HepG2 (cell line): ENCODE data around the gene POLR3GL. TPM values are rescaled to one million over a fixed set of nuclear protein-coding genes. Genes with fewer than 3 reads are reported as not detected.

Experiments used
- ADNP ChIP-seq: sonication (generic); formaldehyde crosslinking; IDR thresholded peaks from 2 replicates; pipeline ENCODE4 v1.4.0; 2020; ENCODE audit warnings: missing genetic modification reagents
- BCL6 ChIP-seq: IDR thresholded peaks from 2 replicates; pipeline ENCODE4 v1.6.1; 2016; ENCODE audit warnings: missing genetic modification reagents, missing compliant biosample characterization
- CENPX ChIP-seq: sonication (generic); formaldehyde crosslinking; IDR thresholded peaks from 2 replicates; pipeline ENCODE4 v1.9.0; 2021; ENCODE audit warnings: mild to moderate bottlenecking, missing genetic modification reagents, moderate library complexity
- MEIS1 ChIP-seq: sonication (generic); formaldehyde crosslinking; IDR thresholded peaks from 2 replicates; pipeline ENCODE4 v1.9.0; 2021; ENCODE audit warnings: mild to moderate bottlenecking, missing genetic modification reagents, moderate library complexity, borderline replicate concordance
- NFE2 ChIP-seq: sonication (generic); formaldehyde crosslinking; IDR thresholded peaks from 2 replicates; pipeline ENCODE4 v1.4.0; 2020; ENCODE audit warnings: missing genetic modification reagents
- NR3C1 ChIP-seq: sonication (generic); formaldehyde crosslinking; IDR thresholded peaks from 2 replicates; pipeline ENCODE4 v1.4.0; 2020; ENCODE audit warnings: missing genetic modification reagents
- POLR2A ChIP-seq, 2 experiments: IDR thresholded peaks; 2 replicates each; pipeline ENCODE4 v1.6.1; 2011; ENCODE audit warnings: low read depth in 2 of 2, low read length in 2 of 2, mild to moderate bottlenecking in 1 of 2, moderate library complexity in 1 of 2; ENCODE audit not compliant: insufficient read depth in 1 of 2
- POLR2AphosphoS5 ChIP-seq: IDR thresholded peaks from 2 replicates; pipeline ENCODE4 v1.6.1; 2012; ENCODE audit warnings: low read depth, low read length
- RCOR2 ChIP-seq: IDR thresholded peaks from 2 replicates; pipeline ENCODE4 v1.6.1; 2016; ENCODE audit warnings: missing biosample characterization, missing genetic modification reagents
- SALL2 ChIP-seq: sonication (generic); formaldehyde crosslinking; IDR thresholded peaks from 2 replicates; pipeline ENCODE4 v1.8.1; 2023; ENCODE audit warnings: mild to moderate bottlenecking, missing genetic modification reagents, inconsistent platforms
- SIX1 ChIP-seq: sonication (generic); formaldehyde crosslinking; IDR thresholded peaks from 2 replicates; pipeline ENCODE4 v1.4.0; 2020; ENCODE audit warnings: missing genetic modification reagents, borderline replicate concordance
- SRF ChIP-seq: IDR thresholded peaks from 2 replicates; pipeline ENCODE4 v1.6.1; 2011; ENCODE audit warnings: mild to moderate bottlenecking, low read depth, low read length, moderate library complexity
- SYNCRIP ChIP-seq: fragments of 200-400 bp; formaldehyde crosslinking; IDR thresholded peaks from 2 replicates; pipeline ENCODE4 v1.6.1; 2018; ENCODE audit warnings: mild to moderate bottlenecking, low read depth, low read length; ENCODE audit not compliant: insufficient read depth
- YY1 ChIP-seq: IDR thresholded peaks from 2 replicates; pipeline ENCODE4 v1.6.1; 2011; ENCODE audit warnings: low read length, low read depth, moderate library complexity, mild to moderate bottlenecking; ENCODE audit not compliant: insufficient read depth, insufficient replicate concordance
- ZFP90 ChIP-seq: sonication (generic); formaldehyde crosslinking; IDR thresholded peaks from 2 replicates; pipeline ENCODE4 v1.8.0; 2022; ENCODE audit warnings: missing genetic modification reagents, mild to moderate bottlenecking, inconsistent platforms, borderline replicate concordance
- ZNF121 ChIP-seq: sonication (generic); formaldehyde crosslinking; IDR thresholded peaks from 2 replicates; pipeline ENCODE4 v1.5.0; 2020; ENCODE audit warnings: mild to moderate bottlenecking, missing genetic modification reagents
- ZNF30 ChIP-seq: sonication (generic); formaldehyde crosslinking; IDR thresholded peaks from 2 replicates; pipeline ENCODE4 v1.5.0; 2020; ENCODE audit warnings: mild to moderate bottlenecking, missing genetic modification reagents
- ZNF331 ChIP-seq: sonication (generic); formaldehyde crosslinking; IDR thresholded peaks from 2 replicates; pipeline ENCODE4 v1.4.0; 2020; ENCODE audit warnings: missing genetic modification reagents
- ZNF577 ChIP-seq: sonication (generic); formaldehyde crosslinking; IDR thresholded peaks from 2 replicates; pipeline ENCODE4 v1.4.0; 2020; ENCODE audit warnings: mild to moderate bottlenecking, low read depth, missing genetic modification reagents, borderline replicate concordance
- ZNF724P ChIP-seq: sonication (generic); formaldehyde crosslinking; IDR thresholded peaks from 2 replicates; pipeline ENCODE4 v1.8.0; 2022; ENCODE audit warnings: missing genetic modification reagents, borderline replicate concordance
- ZNF788 ChIP-seq: sonication (generic); formaldehyde crosslinking; IDR thresholded peaks from 2 replicates; pipeline ENCODE4 v1.5.0; 2020; ENCODE audit warnings: mild to moderate bottlenecking, missing genetic modification reagents, borderline replicate concordance
- polyA plus RNA-seq, 8 experiments: library from polyadenylated mRNA; depleted of rRNA in 3 of 8; stranded (reverse) in 7 of 8; unstranded in 1 of 8; fragments of >200 nt; fragmentation: Illumina TruSeq in 4 of 8; extraction: Trizol in 4 of 8; gene quantifications; 2 replicates each; pipeline versions ENCODE4 v1.2.1 to v1.2.3, GENCODE V29; 2011 to 2016; ENCODE audit warnings: low read depth in 4 of 8, missing spikeins in 1 of 8, mixed read lengths in 1 of 8; ENCODE audit not compliant: insufficient read depth in 1 of 8
- total RNA-seq, 5 experiments: library from RNA; depleted of rRNA; stranded (reverse); fragments of >200 nt; fragmentation: Illumina TruSeq; extraction: Trizol; gene quantifications; 2 replicates each; pipeline ENCODE4 v1.2.3, GENCODE V29; 2016; ENCODE audit warnings: low read depth in 1 of 5
- TF ChIP-seq, protein P1 (sequence below): sonication (generic); formaldehyde crosslinking; IDR thresholded peaks from 2 replicates; pipeline ENCODE4 v1.4.0; 2020; ENCODE audit warnings: mild to moderate bottlenecking, missing genetic modification reagents, borderline replicate concordance
- TF ChIP-seq, protein P2 (sequence below): sonication (generic); formaldehyde crosslinking; IDR thresholded peaks from 2 replicates; pipeline ENCODE4 v1.4.0; 2020; ENCODE audit warnings: missing genetic modification reagents
- TF ChIP-seq, protein P3 (sequence below): sonication (generic); formaldehyde crosslinking; conservative IDR thresholded peaks from 2 replicates; pipeline ENCODE4 v1.8.0; 2022; ENCODE audit warnings: low read depth, missing genetic modification reagents
- TF ChIP-seq, protein P4 (sequence below): sonication (generic); formaldehyde crosslinking; IDR thresholded peaks from 2 replicates; pipeline ENCODE4 v1.5.0; 2020; ENCODE audit warnings: missing genetic modification reagents

Gene POLR3GL
- total and polyA plus RNA-seq, 2 of the 13 experiments (the other 11 are each of a cell fraction or from before 2014, with no cell fraction given), result 11.5 to 12.4 TPM

DNA sequence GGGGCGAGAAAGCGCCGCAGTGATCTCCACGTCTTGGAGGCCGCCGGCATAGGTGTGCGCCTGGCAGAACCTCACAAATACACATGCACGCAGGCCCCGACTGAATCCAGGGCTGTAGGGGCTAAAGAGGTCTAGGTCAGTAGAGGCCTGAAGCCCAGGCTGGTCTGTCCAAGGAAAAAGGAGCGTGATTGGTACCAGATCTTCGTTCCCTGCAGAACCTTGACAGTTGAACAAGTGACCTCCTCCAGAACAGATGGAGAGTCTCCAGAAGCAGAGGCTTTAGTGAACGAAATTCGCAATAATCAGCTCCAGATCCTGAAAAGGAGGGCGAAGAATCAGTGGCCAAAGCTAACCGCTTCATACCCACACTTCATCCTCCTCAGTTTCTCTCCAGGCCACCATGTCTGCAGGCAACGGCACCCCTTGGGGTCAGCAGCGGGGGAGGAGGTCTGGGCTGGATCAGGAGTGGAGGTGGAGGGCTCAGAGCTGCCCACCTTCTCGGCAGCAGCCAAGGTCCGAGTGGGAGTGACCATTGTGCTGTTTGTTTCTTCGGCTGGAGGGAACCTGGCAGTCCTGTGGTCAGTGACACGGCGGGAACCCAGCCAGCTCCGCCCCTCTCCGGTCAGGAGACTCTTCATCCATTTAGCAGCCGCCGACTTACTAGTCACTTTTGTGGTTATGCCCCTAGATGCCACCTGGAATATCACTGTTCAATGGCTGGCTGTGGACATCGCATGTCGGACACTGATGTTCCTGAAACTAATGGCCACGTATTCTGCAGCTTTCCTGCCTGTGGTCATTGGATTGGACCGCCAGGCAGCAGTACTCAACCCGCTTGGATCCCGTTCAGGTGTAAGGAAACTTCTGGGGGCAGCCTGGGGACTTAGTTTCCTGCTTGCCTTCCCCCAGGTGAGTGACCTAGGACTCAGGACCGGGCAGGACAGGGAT, 45.2 kb upstream of the POLR3GL start (continued):
- TF ChIP-seq, protein P1, sequence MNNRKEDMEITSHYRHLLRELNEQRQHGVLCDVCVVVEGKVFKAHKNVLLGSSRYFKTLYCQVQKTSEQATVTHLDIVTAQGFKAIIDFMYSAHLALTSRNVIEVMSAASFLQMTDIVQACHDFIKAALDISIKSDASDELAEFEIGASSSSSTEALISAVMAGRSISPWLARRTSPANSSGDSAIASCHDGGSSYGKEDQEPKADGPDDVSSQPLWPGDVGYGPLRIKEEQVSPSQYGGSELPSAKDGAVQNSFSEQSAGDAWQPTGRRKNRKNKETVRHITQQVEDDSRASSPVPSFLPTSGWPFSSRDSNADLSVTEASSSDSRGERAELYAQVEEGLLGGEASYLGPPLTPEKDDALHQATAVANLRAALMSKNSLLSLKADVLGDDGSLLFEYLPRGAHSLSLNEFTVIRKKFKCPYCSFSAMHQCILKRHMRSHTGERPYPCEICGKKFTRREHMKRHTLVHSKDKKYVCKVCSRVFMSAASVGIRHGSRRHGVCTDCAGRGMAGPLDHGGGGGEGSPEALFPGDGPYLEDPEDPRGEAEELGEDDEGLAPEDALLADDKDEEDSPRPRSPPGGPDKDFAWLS (CRISPR knock-in tag), result no peak
- TF ChIP-seq BCL6 (CRISPR knock-in tag) (no peak), YY1 (peak; percentile 16), ZFP90 (CRISPR knock-in tag) (no peak), ZNF788 (CRISPR knock-in tag) (no peak), ADNP (CRISPR knock-in tag) (no peak), MEIS1 (CRISPR knock-in tag) (no peak), ZNF30 (CRISPR knock-in tag) (no peak), NFE2 (no peak), SYNCRIP (no peak), ZNF577 (CRISPR knock-in tag) (no peak), SRF (no peak), RCOR2 (CRISPR knock-in tag) (no peak), ZNF331 (CRISPR knock-in tag) (no peak), SIX1 (CRISPR knock-in tag) (no peak), NR3C1 (CRISPR knock-in tag) (no peak), SALL2 (CRISPR knock-in tag) (no peak), CENPX (CRISPR knock-in tag) (no peak), ZNF121 (CRISPR knock-in tag) (no peak), POLR2A (IDR thresholded peaks at IDR 0.05; ENCODE audit: insufficient read depth in 1 of 2, low read depth in 2 of 2, low read length in 2 of 2) (peak in 1 of 2 experiments; percentile 26; a peak in 1 of 4 replicates), POLR2AphosphoS5 (0 out of 2 replicates have a peak, but pooled peaks have one; percentile 22), ZNF724P (CRISPR knock-in tag) (0 out of 2 replicates have a peak, but pooled peaks have one; percentile 35)
- TF ChIP-seq, protein P2, sequence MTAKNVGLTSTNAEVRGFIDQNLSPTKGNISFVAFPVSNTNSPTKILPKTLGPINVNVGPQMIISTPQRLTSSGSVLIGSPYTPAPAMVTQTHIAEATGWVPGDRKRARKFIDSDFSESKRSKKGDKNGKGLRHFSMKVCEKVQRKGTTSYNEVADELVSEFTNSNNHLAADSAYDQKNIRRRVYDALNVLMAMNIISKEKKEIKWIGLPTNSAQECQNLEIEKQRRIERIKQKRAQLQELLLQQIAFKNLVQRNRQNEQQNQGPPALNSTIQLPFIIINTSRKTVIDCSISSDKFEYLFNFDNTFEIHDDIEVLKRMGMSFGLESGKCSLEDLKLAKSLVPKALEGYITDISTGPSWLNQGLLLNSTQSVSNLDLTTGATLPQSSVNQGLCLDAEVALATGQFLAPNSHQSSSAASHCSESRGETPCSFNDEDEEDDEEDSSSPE (CRISPR knock-in tag), result peak; percentile 35; the same call in 1 of the 2 replicates
- TF ChIP-seq, protein P3, sequence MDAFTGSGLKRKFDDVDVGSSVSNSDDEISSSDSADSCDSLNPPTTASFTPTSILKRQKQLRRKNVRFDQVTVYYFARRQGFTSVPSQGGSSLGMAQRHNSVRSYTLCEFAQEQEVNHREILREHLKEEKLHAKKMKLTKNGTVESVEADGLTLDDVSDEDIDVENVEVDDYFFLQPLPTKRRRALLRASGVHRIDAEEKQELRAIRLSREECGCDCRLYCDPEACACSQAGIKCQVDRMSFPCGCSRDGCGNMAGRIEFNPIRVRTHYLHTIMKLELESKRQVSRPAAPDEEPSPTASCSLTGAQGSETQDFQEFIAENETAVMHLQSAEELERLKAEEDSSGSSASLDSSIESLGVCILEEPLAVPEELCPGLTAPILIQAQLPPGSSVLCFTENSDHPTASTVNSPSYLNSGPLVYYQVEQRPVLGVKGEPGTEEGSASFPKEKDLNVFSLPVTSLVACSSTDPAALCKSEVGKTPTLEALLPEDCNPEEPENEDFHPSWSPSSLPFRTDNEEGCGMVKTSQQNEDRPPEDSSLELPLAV (CRISPR knock-in tag), result no peak
- TF ChIP-seq, protein P4, sequence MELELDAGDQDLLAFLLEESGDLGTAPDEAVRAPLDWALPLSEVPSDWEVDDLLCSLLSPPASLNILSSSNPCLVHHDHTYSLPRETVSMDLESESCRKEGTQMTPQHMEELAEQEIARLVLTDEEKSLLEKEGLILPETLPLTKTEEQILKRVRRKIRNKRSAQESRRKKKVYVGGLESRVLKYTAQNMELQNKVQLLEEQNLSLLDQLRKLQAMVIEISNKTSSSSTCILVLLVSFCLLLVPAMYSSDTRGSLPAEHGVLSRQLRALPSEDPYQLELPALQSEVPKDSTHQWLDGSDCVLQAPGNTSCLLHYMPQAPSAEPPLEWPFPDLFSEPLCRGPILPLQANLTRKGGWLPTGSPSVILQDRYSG, result no peak
